Endothelial cell of umbilical vein (primary cell): ENCODE data around the gene ARHGAP15. TPM values are rescaled to one million over a fixed set of nuclear protein-coding genes. Genes with fewer than 3 reads are reported as not detected.

ENCODE experiments used
- BruUV-seq: library from RNA; stranded (reverse); fragments of 400-500 nt; replicated peaks from 2 replicates; lab custom pipeline; 2021; lab: Mats Ljungman, UMichigan
- CTCF ChIA-PET: fragments of 300-600, 350-600 bp; sonication (Branson Sonifier 250); formaldehyde crosslinking; loops from one replicate; lab custom pipeline; 2021; ENCODE audit warnings: antibody characterized with exemption, inconsistent platforms; lab: Charles Lee
- POLR2A ChIA-PET: fragments of 300-600, 350-600 bp; sonication (Branson Sonifier 250); formaldehyde crosslinking; loops from one replicate; lab custom pipeline; 2021; ENCODE audit warnings: antibody characterized with exemption, inconsistent platforms; lab: Charles Lee
- DNase-seq: peaks from one replicate; pipeline ENCODE4 v3.0.0-alpha.2; 2011; ENCODE audit warnings: low read depth, low spot score
- FAIRE-seq: peaks from 2 replicates; lab custom pipeline; 2011; peaks lifted over from hg19 to GRCh38; lab: Jason Lieb, UNC
- H2AFZ ChIP-seq: 2 replicates; pipeline ENCODE4 v1.6.0; 2012; ENCODE audit warnings: low read depth, low read length, control low read depth, inconsistent platforms
- H3K27ac ChIP-seq: 2 replicates; pipeline ENCODE4 v1.5.1; 2011; ENCODE audit warnings: low read depth, mild to moderate bottlenecking, control low read depth, low read length, moderate library complexity; ENCODE audit not compliant: insufficient read depth
- H3K27me3 ChIP-seq, 2 experiments: 2 replicates each; pipeline versions ENCODE4 v1.6.0 to v1.6.1; 2011; ENCODE audit warnings: low read length in 2 of 2, mixed read lengths in 1 of 2; ENCODE audit not compliant: control insufficient read depth in 2 of 2, insufficient read depth in 2 of 2
- H3K36me3 ChIP-seq, 2 experiments: 2 replicates in 1 of 2; 3 replicates in 1 of 2; pipeline ENCODE4 v1.5.1; 2011; ENCODE audit warnings: low read length in 2 of 2, mild to moderate bottlenecking in 1 of 2, moderate library complexity in 1 of 2; ENCODE audit not compliant: control insufficient read depth in 2 of 2, insufficient read depth in 2 of 2; ENCODE audit errors: extremely low read depth in 1 of 2
- H3K4me1 ChIP-seq: 3 replicates; pipeline ENCODE4 v1.5.1; 2011; ENCODE audit warnings: mild to moderate bottlenecking, low read length; ENCODE audit not compliant: control insufficient read depth, insufficient read depth; ENCODE audit errors: extremely low read depth
- H3K4me2 ChIP-seq: 2 replicates; pipeline ENCODE4 v1.6.1; 2011; ENCODE audit warnings: low read length, control low read depth, mixed read lengths; ENCODE audit not compliant: insufficient read depth
- H3K4me3 ChIP-seq, 3 experiments: fragments of 200-600 bp in 1 of 3; sonication (generic), shearing (Covaris generic) in 1 of 3; replicated peaks in 1 of 3; 2 replicates each; pipeline ENCODE4 v1.5.1; 2011 to 2016; ENCODE audit warnings: control low read depth in 3 of 3, low read length in 3 of 3, mild to moderate bottlenecking in 2 of 3, inconsistent platforms in 1 of 3, low read depth in 1 of 3, moderate library complexity in 1 of 3; ENCODE audit not compliant: insufficient read depth in 1 of 3
- H3K79me2 ChIP-seq: 2 replicates; pipeline ENCODE4 v1.6.0; 2012; ENCODE audit warnings: low read length, inconsistent platforms; ENCODE audit not compliant: control insufficient read depth, insufficient read depth
- H3K9ac ChIP-seq: replicated peaks from 2 replicates; pipeline ENCODE3; 2011; ENCODE audit warnings: low read length, control low read depth; ENCODE audit not compliant: insufficient read depth; ENCODE audit errors: extremely low read depth
- H3K9me1 ChIP-seq: replicated peaks from 3 replicates; pipeline ENCODE4 v1.6.0; 2011; ENCODE audit warnings: mild to moderate bottlenecking, low read length; ENCODE audit not compliant: control insufficient read depth, insufficient read depth; ENCODE audit errors: extremely low read depth
- H3K9me3 ChIP-seq: replicated peaks from 2 replicates; pipeline ENCODE4 v1.5.1; 2012; ENCODE audit warnings: low read length, inconsistent platforms; ENCODE audit not compliant: control insufficient read depth, insufficient read depth
- H4K20me1 ChIP-seq: replicated peaks from 2 replicates; pipeline ENCODE3; 2011; ENCODE audit warnings: mild to moderate bottlenecking, low read length; ENCODE audit not compliant: control insufficient read depth, insufficient read depth; ENCODE audit errors: extremely low read depth
- EZH2 ChIP-seq: IDR thresholded peaks from 2 replicates; pipeline ENCODE4 v1.6.1; 2012; ENCODE audit warnings: borderline replicate concordance, low read depth, mild to moderate bottlenecking, moderate library complexity, low read length, inconsistent platforms; ENCODE audit not compliant: severe bottlenecking
- FOS ChIP-seq: IDR thresholded peaks from 2 replicates; pipeline ENCODE4 v1.6.1; 2011; ENCODE audit warnings: mild to moderate bottlenecking, low read length, moderate library complexity, borderline replicate concordance; ENCODE audit not compliant: insufficient read depth
- GATA2 ChIP-seq: IDR thresholded peaks from 2 replicates; pipeline ENCODE4 v1.7.0; 2011; ENCODE audit warnings: low read depth, mild to moderate bottlenecking, moderate library complexity, mixed read lengths, low read length; ENCODE audit not compliant: insufficient read length, insufficient read depth
- JUN ChIP-seq: IDR thresholded peaks from 2 replicates; pipeline ENCODE4 v1.6.1; 2011; ENCODE audit warnings: borderline replicate concordance, low read depth; ENCODE audit not compliant: insufficient read length, insufficient read depth
- MAX ChIP-seq: IDR thresholded peaks from 2 replicates; pipeline ENCODE4 v1.6.1; 2011; ENCODE audit not compliant: insufficient read depth, insufficient read length
- MYC ChIP-seq: IDR thresholded peaks from one replicate; pipeline ENCODE4 v1.6.1; 2011; ENCODE audit warnings: mild to moderate bottlenecking, low read depth, low read length
- POLR2A ChIP-seq: IDR thresholded peaks from 2 replicates; pipeline ENCODE4 v1.6.1; 2012; ENCODE audit warnings: low read depth, mild to moderate bottlenecking, control low read depth, low read length
- POLR2AphosphoS5 ChIP-seq: IDR thresholded peaks from 2 replicates; pipeline ENCODE4 v1.6.1; 2012; ENCODE audit warnings: low read depth, mild to moderate bottlenecking, control low read depth, low read length, moderate library complexity; ENCODE audit not compliant: insufficient read depth
- dilution Hi-C: fragments of 300-500 bp; cut with MboI; formaldehyde crosslinking; loops from one replicate; pipeline ENCODE4 v1.15.0; 2019; ENCODE audit warnings: low sequenced_read_pairs; ENCODE audit not compliant: extremely low pct_ligation_motif_present
- intact Hi-C: fragments of 100-400 bp; cut with micrococcal nuclease; formaldehyde crosslinking; loops from one replicate; pipeline ENCODE4 v1.10.0; 2022
- polyA plus RNA-seq, 4 experiments: library from polyadenylated mRNA; depleted of rRNA in 3 of 4; stranded (reverse) in 3 of 4; unstranded in 1 of 4; fragments of >200 nt; gene quantifications; 2 replicates each; pipeline versions ENCODE4 v1.2.1 to v1.2.3, GENCODE V29; 2011 to 2012; ENCODE audit warnings: missing spikeins in 1 of 4
- total RNA-seq: library from RNA; stranded (reverse); gene quantifications from 2 replicates; pipeline ENCODE4 v1.2.3, GENCODE V29; 2021
- TF ChIP-seq, protein P1 (sequence below), 2 donors: IDR thresholded peaks; 1 replicate in 1 of 2; 2 replicates in 1 of 2; pipeline ENCODE4 v1.5.1; 2011; ENCODE audit warnings: low read length in 2 of 2, mild to moderate bottlenecking in 2 of 2, moderate library complexity in 2 of 2, control low read depth in 1 of 2, inconsistent platforms in 1 of 2, low read depth in 1 of 2; ENCODE audit not compliant: insufficient read depth in 1 of 2; ENCODE audit errors: extremely low read depth in 1 of 2

Gene ARHGAP15
- total and polyA plus RNA-seq, 2 donors (not counting 3 experiments of a cell fraction or from before 2014, with no cell fraction given): not detected

DNA sequence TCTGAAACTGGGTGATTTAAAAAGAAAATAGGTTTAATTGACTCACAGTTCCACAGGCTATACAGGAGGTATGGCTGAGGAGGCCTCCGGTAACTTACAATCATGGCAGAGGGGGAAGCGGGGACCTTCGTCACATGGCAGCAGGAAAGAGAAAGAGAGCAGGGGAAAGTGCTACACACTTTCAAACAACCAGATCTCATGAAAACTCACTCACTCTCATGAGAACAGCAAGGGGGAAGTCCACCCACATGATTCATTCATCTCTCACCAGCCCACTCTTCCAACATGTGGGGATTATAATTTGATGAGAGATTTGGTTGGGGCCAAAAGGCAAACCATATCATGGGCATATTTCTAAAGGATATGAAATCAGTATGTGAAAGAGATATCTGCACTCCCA, 12.0 kb upstream of the ARHGAP15 start:
- no peaks in the 10 kb centered on the region for H3K9me1 ChIP-seq
- POLR2A ChIA-PET: no interaction called here
- no peaks in the 10 kb centered on the region for H3K9me3 ChIP-seq
- H4K20me1 ChIP-seq: no peaks in the 10 kb centered on the region
- dilution Hi-C loops (no loop called here), intact Hi-C loops (no loop called here)
- BruUV-seq: no TSS peak
- no peak for FAIRE-seq
- no peaks in the 10 kb centered on the region for H3K36me3 ChIP-seq
- no peak overlapping the region for H3K4me3 ChIP-seq
- H3K79me2 ChIP-seq: no peaks in the 10 kb centered on the region
- CTCF ChIA-PET: no interaction called here
- H3K4me1 ChIP-seq: no peaks in the 10 kb centered on the region
- H3K27ac ChIP-seq: no peak overlapping the region
- H2AFZ ChIP-seq: no peak overlapping the region
- no peak overlapping the region for H3K9ac ChIP-seq
- peaks cover 1 to 3% of the 10 kb centered on the region in 2 experiments for H3K27me3 ChIP-seq
- no peak overlapping the region for H3K4me2 ChIP-seq
- TF ChIP-seq POLR2A (no peak), MAX (no peak), GATA2 (no peak), JUN (no peak), EZH2 (no peak), FOS (no peak), MYC (no peak), POLR2AphosphoS5 (no peak)
- TF ChIP-seq, protein P1, sequence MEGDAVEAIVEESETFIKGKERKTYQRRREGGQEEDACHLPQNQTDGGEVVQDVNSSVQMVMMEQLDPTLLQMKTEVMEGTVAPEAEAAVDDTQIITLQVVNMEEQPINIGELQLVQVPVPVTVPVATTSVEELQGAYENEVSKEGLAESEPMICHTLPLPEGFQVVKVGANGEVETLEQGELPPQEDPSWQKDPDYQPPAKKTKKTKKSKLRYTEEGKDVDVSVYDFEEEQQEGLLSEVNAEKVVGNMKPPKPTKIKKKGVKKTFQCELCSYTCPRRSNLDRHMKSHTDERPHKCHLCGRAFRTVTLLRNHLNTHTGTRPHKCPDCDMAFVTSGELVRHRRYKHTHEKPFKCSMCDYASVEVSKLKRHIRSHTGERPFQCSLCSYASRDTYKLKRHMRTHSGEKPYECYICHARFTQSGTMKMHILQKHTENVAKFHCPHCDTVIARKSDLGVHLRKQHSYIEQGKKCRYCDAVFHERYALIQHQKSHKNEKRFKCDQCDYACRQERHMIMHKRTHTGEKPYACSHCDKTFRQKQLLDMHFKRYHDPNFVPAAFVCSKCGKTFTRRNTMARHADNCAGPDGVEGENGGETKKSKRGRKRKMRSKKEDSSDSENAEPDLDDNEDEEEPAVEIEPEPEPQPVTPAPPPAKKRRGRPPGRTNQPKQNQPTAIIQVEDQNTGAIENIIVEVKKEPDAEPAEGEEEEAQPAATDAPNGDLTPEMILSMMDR (IDR thresholded peaks at IDR 0.05; ENCODE audit: extremely low read depth in 1 of 2, insufficient read depth in 1 of 2, low read depth in 1 of 2, low read length in 2 of 2): no peak
- DNase-seq: no peak
